ENCODE measurements around the gene ICOSLG. TPM values are rescaled to one million over a fixed set of nuclear protein-coding genes. Genes with fewer than 3 reads are reported as not detected.
"Not testable (repeated sequence)": the region's sequence is repeated elsewhere in the genome, so short reads cannot be mapped to it uniquely, and the experiment has no call there.

ICOSLG gene
- total and polyA plus RNA-seq, 2 experiments from 2014 or later, result under 0.01 TPM; not detected in 1

GRCh38 chr21:44220674-44221073 is 20.1 kb downstream of the ICOSLG start:
- DNase-seq; H3K36me3 ChIP-seq (ENCODE audit: low read depth); H3K4me3 ChIP-seq; H3K9me2 ChIP-seq (ENCODE audit: insufficient read depth); H3K27ac ChIP-seq; H3K4me1 ChIP-seq (ENCODE audit: insufficient read depth); H3K79me2 ChIP-seq (ENCODE audit: insufficient read depth); H2AFZ ChIP-seq; H3F3A ChIP-seq (ENCODE audit: insufficient read depth); H3K9me3 ChIP-seq (ENCODE audit: low read depth); H4K20me1 ChIP-seq (ENCODE audit: insufficient read depth); in situ Hi-C loops (cut with MboI); H3K4me2 ChIP-seq (ENCODE audit: unreplicated experiment); H3K27me3 ChIP-seq (replicated peaks; ENCODE audit: insufficient read depth); H3K9ac ChIP-seq: not testable (repeated sequence)
- no CpG with 5 or more reads among the region's 18 CpGs for WGBS, 2 experiments (ENCODE audit: low coverage in 1 of 2, low lambda C conversion rate in 2 of 2, missing lambda C conversion rate in 2 of 2)

DNA sequence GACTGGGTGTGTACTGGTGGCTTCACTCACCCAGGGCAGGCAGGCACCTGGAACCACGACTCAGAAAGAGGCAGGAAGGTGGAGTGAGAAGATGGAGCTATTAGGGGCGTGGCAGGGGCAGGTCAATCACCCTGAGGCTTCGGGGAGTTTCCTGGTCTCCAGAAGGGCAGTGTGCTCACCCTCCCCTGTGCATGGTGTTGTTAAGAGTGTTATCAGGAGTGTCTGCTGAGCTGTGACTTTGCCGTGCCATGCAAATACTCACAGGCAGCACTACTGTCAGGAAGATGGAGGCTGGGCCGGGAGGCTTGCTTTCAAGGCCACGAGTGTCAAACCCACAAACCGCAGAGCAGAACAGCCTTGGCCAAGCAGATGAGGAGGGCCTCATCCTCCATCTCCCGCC is 22.3 kb downstream of the ICOSLG start:
- DNase-seq; H3K4me2 ChIP-seq (ENCODE audit: unreplicated experiment); H3K9me3 ChIP-seq (ENCODE audit: low read depth); in situ Hi-C loops (cut with MboI); H3K9ac ChIP-seq; H3K27ac ChIP-seq; H3K36me3 ChIP-seq (ENCODE audit: low read depth); H3K4me3 ChIP-seq; H3K79me2 ChIP-seq (ENCODE audit: insufficient read depth); H3K4me1 ChIP-seq (ENCODE audit: insufficient read depth); H3F3A ChIP-seq (ENCODE audit: insufficient read depth); H3K27me3 ChIP-seq (replicated peaks; ENCODE audit: insufficient read depth); H2AFZ ChIP-seq; H4K20me1 ChIP-seq (ENCODE audit: insufficient read depth); H3K9me2 ChIP-seq (ENCODE audit: insufficient read depth): not testable (repeated sequence)
- no CpG with 5 or more reads among the region's 8 CpGs for WGBS, 2 experiments (ENCODE audit: low coverage in 1 of 2, low lambda C conversion rate in 2 of 2, missing lambda C conversion rate in 2 of 2)

GRCh38 chr21:44211978-44212377 is 28.8 kb downstream of the ICOSLG start:
- H3K9me3 ChIP-seq (ENCODE audit: low read depth); in situ Hi-C loops (cut with MboI); H3K36me3 ChIP-seq (ENCODE audit: low read depth); H3K4me2 ChIP-seq (ENCODE audit: unreplicated experiment); H3K9ac ChIP-seq; H3F3A ChIP-seq (ENCODE audit: insufficient read depth); DNase-seq; H3K27me3 ChIP-seq (replicated peaks; ENCODE audit: insufficient read depth); H3K9me2 ChIP-seq (ENCODE audit: insufficient read depth); H2AFZ ChIP-seq; H3K79me2 ChIP-seq (ENCODE audit: insufficient read depth); H4K20me1 ChIP-seq (ENCODE audit: insufficient read depth); H3K4me1 ChIP-seq (ENCODE audit: insufficient read depth); H3K4me3 ChIP-seq; H3K27ac ChIP-seq: not testable (repeated sequence)
- 80 to 89% methylated on average over 2 of the region's 2 CpGs for WGBS, 2 experiments (ENCODE audit: low coverage in 1 of 2, low lambda C conversion rate in 2 of 2, missing lambda C conversion rate in 2 of 2)

GRCh38 chr21:44211574-44211973 is 29.2 kb downstream of the ICOSLG start:
- H3K4me3 ChIP-seq; H3K4me1 ChIP-seq (ENCODE audit: insufficient read depth); H2AFZ ChIP-seq; H3K9me2 ChIP-seq (ENCODE audit: insufficient read depth); H4K20me1 ChIP-seq (ENCODE audit: insufficient read depth); H3K27ac ChIP-seq; H3K9me3 ChIP-seq (ENCODE audit: low read depth); H3K36me3 ChIP-seq (ENCODE audit: low read depth); H3F3A ChIP-seq (ENCODE audit: insufficient read depth); H3K4me2 ChIP-seq (ENCODE audit: unreplicated experiment); DNase-seq; in situ Hi-C loops (cut with MboI); H3K9ac ChIP-seq; H3K79me2 ChIP-seq (ENCODE audit: insufficient read depth); H3K27me3 ChIP-seq (replicated peaks; ENCODE audit: insufficient read depth): not testable (repeated sequence)
- 66 to 89% methylated on average over 1 to 3 of the region's 3 CpGs for WGBS, 2 experiments (ENCODE audit: low coverage in 1 of 2, low lambda C conversion rate in 2 of 2, missing lambda C conversion rate in 2 of 2)

DNA sequence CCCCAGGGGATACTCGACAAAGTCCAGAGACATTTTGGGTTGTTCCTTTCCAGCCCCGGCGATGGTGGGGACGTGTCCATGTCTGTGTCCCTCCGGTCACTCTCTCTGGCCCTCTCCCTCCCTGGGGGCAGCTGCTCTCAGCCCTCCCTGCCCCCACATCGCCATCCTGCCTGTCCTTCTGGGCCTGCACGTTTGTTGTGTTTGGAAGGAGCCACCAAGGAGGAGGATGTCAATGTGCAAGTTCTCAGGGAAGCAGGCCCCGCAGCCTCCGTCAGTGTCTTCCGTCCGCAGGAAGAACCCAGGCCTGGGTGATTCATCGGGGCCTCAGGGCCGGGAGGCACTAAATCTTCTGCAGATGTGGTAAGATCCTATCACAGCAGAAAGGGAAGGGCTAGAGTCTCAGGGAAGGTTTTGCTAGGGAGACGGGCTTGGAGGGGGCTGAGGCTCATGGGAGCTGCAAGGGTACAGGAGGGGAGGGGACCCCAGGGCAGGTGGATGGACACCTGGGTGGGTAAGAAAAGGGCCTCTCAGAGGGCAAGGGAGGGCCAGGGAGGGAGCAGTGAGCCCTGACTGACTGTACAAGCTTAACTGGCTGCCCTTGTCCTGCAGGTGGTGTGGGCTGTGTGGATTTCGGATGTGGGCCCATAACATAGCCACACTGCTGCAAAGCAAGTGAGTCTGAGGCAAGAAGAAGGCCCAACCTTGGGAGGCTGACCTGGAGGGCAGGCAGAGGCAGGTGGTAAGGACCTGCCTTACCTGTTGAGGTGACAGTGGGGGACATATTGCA is 32.7 kb downstream of the ICOSLG start:
- H3K4me3 ChIP-seq; H3K4me2 ChIP-seq (ENCODE audit: unreplicated experiment); H3K9me3 ChIP-seq (ENCODE audit: low read depth); H3F3A ChIP-seq (ENCODE audit: insufficient read depth); in situ Hi-C loops (cut with MboI); H3K4me1 ChIP-seq (ENCODE audit: insufficient read depth); H3K27ac ChIP-seq; H3K79me2 ChIP-seq (ENCODE audit: insufficient read depth); H3K27me3 ChIP-seq (replicated peaks; ENCODE audit: insufficient read depth); H2AFZ ChIP-seq; H3K9me2 ChIP-seq (ENCODE audit: insufficient read depth); H3K36me3 ChIP-seq (ENCODE audit: low read depth); H4K20me1 ChIP-seq (ENCODE audit: insufficient read depth); H3K9ac ChIP-seq: not testable (repeated sequence)
- peak; percentile 0 for DNase-seq
- WGBS, 2 experiments (ENCODE audit: low coverage in 1 of 2, low lambda C conversion rate in 2 of 2, missing lambda C conversion rate in 2 of 2), result 0 to 100% methylated on average over 1 to 3 of the region's 15 CpGs

- not testable (repeated sequence) for H3F3A ChIP-seq (ENCODE audit: insufficient read depth)
These were observed 33.8 kb downstream of the ICOSLG start for GRCh38 chr21:44206698-44207676.

GRCh38 chr21:44206187-44206586 is 34.6 kb downstream of the ICOSLG start:
- in situ Hi-C loops (cut with MboI); H3K9me2 ChIP-seq (ENCODE audit: insufficient read depth); H3K4me3 ChIP-seq; H3K79me2 ChIP-seq (ENCODE audit: insufficient read depth); H3K9me3 ChIP-seq (ENCODE audit: low read depth); H3K4me1 ChIP-seq (ENCODE audit: insufficient read depth); H3F3A ChIP-seq (ENCODE audit: insufficient read depth); H2AFZ ChIP-seq; DNase-seq; H3K27ac ChIP-seq; H3K4me2 ChIP-seq (ENCODE audit: unreplicated experiment); H3K36me3 ChIP-seq (ENCODE audit: low read depth); H4K20me1 ChIP-seq (ENCODE audit: insufficient read depth); H3K9ac ChIP-seq; H3K27me3 ChIP-seq (replicated peaks; ENCODE audit: insufficient read depth): not testable (repeated sequence)
- WGBS, 2 experiments (ENCODE audit: low coverage in 1 of 2, low lambda C conversion rate in 2 of 2, missing lambda C conversion rate in 2 of 2), result no CpG with 5 or more reads among the region's 24 CpGs

More at GRCh38 chr21:44206698-44207676, 33.8 kb downstream of the ICOSLG start:
- H2AFZ ChIP-seq; H3K4me3 ChIP-seq; H3K36me3 ChIP-seq (ENCODE audit: low read depth); H3K9me2 ChIP-seq (ENCODE audit: insufficient read depth); H3K27me3 ChIP-seq (replicated peaks; ENCODE audit: insufficient read depth); in situ Hi-C loops (cut with MboI); H3K27ac ChIP-seq; H3K9ac ChIP-seq; H4K20me1 ChIP-seq (ENCODE audit: insufficient read depth); DNase-seq; H3K4me2 ChIP-seq (ENCODE audit: unreplicated experiment); H3K4me1 ChIP-seq (ENCODE audit: insufficient read depth); H3K9me3 ChIP-seq (ENCODE audit: low read depth); H3K79me2 ChIP-seq (ENCODE audit: insufficient read depth): not testable (repeated sequence)
- WGBS, 2 experiments (ENCODE audit: low coverage in 1 of 2, low lambda C conversion rate in 2 of 2, missing lambda C conversion rate in 2 of 2), result no CpG with 5 or more reads among the region's 33 CpGs
